ENCODE data around the gene UCK2.

The UCK2 gene

DNA sequence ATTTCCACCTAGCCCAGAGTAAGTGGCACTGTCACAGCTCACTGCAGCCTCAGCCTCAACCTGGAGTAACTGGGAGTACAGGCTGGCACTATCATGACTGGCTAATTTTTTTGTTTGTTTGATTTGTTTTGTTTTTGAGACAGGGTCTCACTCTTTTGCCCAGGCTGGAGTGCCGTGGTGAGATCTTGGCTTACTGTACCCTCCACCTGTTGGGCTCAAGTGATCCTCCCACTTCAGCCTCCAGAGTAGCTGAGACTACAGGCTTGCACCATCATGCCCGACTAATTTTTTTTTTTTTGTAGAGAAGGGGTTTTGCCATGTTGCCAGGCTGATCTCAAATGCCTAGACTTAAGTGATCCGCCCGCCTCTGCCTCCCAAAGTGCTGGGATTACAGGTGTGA is 2.5 kb downstream of the UCK2 start:
- Histone ChIP-seq H3K36me3 (no peaks in the 10 kb centered on the region), H3K27me3 (no peaks in the 10 kb centered on the region), H3K27ac (no peak overlapping the region), H3K4me1 (ENCODE audit: control insufficient read depth in 1 of 2, insufficient read depth in 1 of 2, low read depth in 1 of 2, low read length in 1 of 2) (peaks cover 18 to 22% of the 10 kb centered on the region in 2 experiments), H3K4me3 (ENCODE audit: low read depth in 1 of 2, low read length in 1 of 2) (no peak overlapping the region), H3K9me3 (no peaks in the 10 kb centered on the region)
- TF ChIP-seq, protein P1, sequence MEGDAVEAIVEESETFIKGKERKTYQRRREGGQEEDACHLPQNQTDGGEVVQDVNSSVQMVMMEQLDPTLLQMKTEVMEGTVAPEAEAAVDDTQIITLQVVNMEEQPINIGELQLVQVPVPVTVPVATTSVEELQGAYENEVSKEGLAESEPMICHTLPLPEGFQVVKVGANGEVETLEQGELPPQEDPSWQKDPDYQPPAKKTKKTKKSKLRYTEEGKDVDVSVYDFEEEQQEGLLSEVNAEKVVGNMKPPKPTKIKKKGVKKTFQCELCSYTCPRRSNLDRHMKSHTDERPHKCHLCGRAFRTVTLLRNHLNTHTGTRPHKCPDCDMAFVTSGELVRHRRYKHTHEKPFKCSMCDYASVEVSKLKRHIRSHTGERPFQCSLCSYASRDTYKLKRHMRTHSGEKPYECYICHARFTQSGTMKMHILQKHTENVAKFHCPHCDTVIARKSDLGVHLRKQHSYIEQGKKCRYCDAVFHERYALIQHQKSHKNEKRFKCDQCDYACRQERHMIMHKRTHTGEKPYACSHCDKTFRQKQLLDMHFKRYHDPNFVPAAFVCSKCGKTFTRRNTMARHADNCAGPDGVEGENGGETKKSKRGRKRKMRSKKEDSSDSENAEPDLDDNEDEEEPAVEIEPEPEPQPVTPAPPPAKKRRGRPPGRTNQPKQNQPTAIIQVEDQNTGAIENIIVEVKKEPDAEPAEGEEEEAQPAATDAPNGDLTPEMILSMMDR (IDR thresholded peaks at IDR 0.05): no peak

DNA sequence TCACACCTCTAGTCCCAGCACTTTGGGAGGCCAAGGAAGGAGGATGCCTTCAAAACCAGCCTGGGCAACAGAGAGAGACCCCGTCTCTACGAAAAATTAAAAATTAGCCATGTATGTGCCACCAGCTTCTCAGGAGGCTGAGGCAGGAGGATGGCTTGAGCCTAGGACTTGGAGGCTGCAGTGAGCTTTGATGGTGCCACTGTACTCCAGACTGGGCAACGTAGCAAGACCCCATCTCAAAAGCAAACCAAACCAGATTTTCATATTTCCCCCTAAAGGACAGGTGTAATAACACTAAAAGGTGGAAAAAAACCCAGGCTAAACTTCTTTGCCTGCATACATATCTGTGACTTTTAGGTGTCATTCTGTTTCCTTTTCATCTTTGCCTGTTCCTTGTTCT is 3.7 kb downstream of the UCK2 start:
- no peaks in the 10 kb centered on the region for H3K27me3 ChIP-seq
- H3K9me3 ChIP-seq: no peaks in the 10 kb centered on the region
- peaks cover 18 to 22% of the 10 kb centered on the region in 2 experiments for H3K4me1 ChIP-seq (ENCODE audit: control insufficient read depth in 1 of 2, insufficient read depth in 1 of 2, low read depth in 1 of 2, low read length in 1 of 2)
- H3K4me3 ChIP-seq (ENCODE audit: low read depth in 1 of 2, low read length in 1 of 2): no peak overlapping the region
- TF ChIP-seq, protein P1 (IDR thresholded peaks at IDR 0.05): no peak
- no peak overlapping the region for H3K27ac ChIP-seq
- H3K36me3 ChIP-seq: no peaks in the 10 kb centered on the region

DNA sequence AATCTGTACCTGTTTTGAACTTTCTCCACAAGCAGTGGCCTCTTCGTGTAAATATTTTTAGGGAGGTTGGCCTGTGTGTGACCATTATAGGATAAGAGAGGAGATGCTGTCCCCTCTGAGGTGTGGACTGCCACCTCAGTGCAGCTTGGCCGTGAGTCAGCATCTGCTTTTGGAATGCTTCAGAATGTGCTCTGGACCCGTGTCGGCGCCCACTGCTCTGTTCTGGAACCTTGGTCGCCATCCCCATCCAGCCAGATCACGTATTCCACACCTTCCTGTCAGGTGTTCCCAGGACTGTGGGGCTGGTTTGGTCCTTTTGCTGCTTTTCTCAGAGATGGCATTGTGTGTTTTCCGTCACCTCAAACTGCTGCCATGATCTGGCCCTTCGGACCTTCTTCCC is 5.5 kb downstream of the UCK2 start:
- H3K4me1 ChIP-seq (ENCODE audit: control insufficient read depth in 1 of 2, insufficient read depth in 1 of 2, low read depth in 1 of 2, low read length in 1 of 2): peaks cover 16 to 19% of the 10 kb centered on the region in 2 experiments
- H3K36me3 ChIP-seq: no peaks in the 10 kb centered on the region
- no peaks in the 10 kb centered on the region for H3K27me3 ChIP-seq
- TF ChIP-seq, protein P1 (IDR thresholded peaks at IDR 0.05): no peak
- no peak overlapping the region for H3K4me3 ChIP-seq (ENCODE audit: low read depth in 1 of 2, low read length in 1 of 2)
- H3K27ac ChIP-seq: no peak overlapping the region
- no peaks in the 10 kb centered on the region for H3K9me3 ChIP-seq

DNA sequence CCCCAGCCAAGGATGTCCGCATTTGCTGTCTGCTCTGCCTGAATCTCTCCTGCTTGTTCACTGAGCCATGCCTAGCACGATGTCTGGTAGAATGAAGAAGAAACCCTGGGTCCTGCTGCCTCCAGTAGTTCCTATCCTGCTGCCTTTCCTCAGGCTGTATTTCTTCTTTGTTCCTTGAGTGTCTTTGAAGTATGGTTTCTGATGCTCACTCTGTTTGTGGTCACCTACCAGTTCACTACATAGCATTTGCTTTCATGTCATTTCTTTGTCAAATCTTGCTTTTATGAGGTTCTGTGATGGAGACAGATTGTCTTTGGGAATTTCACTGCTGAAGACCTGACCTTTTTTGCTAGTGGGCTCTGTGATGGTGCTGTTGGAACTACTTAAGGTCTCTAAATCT is 5.9 kb downstream of the UCK2 start:
- no peak overlapping the region for H3K4me3 ChIP-seq (ENCODE audit: low read depth in 1 of 2, low read length in 1 of 2)
- H3K27me3 ChIP-seq: no peaks in the 10 kb centered on the region
- TF ChIP-seq, protein P1 (IDR thresholded peaks at IDR 0.05): no peak
- H3K4me1 ChIP-seq (ENCODE audit: control insufficient read depth in 1 of 2, insufficient read depth in 1 of 2, low read depth in 1 of 2, low read length in 1 of 2): peaks cover 14 to 19% of the 10 kb centered on the region in 2 experiments
- no peak overlapping the region for H3K27ac ChIP-seq
- no peaks in the 10 kb centered on the region for H3K9me3 ChIP-seq
- no peaks in the 10 kb centered on the region for H3K36me3 ChIP-seq

DNA sequence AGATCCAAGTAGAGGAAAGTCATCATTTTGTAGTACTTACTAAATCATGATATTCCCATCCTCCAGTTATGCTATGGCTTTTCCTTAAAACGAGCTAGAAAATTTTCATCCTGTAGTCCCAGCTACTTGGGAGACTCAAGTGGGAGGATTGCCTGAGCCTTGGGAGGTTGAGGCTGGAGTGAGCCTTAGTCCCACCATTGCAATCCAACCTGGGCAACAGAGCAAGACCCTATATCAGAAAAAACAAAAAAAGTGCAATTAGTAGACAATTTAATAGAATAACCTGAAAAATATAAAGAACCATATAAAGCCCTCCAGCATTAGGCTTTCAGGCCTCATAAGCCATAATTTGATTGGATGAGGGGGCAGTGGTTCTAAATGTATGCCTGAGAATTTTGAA is 6.8 kb downstream of the UCK2 start:
- no peaks in the 10 kb centered on the region for H3K27me3 ChIP-seq

More for the DNA sequence above, 6.8 kb downstream of the UCK2 start:
- H3K4me1 ChIP-seq (ENCODE audit: control insufficient read depth in 1 of 2, insufficient read depth in 1 of 2, low read depth in 1 of 2, low read length in 1 of 2): peaks cover 5 to 11% of the 10 kb centered on the region in 2 experiments
- no peak overlapping the region for H3K27ac ChIP-seq
- H3K36me3 ChIP-seq: no peaks in the 10 kb centered on the region
- H3K9me3 ChIP-seq: no peaks in the 10 kb centered on the region
- TF ChIP-seq, protein P1 (IDR thresholded peaks at IDR 0.05): no peak
- H3K4me3 ChIP-seq (ENCODE audit: low read depth in 1 of 2, low read length in 1 of 2): no peak overlapping the region

Measured in neutrophil (primary cell).